Measurements from ENCODE around the gene CDH4. TPM values are rescaled to one million over a fixed set of nuclear protein-coding genes. Genes with fewer than 3 reads are reported as not detected.

Gene CDH4
- total RNA-seq, 1 experiment from 2014 or later: not detected

DNA sequence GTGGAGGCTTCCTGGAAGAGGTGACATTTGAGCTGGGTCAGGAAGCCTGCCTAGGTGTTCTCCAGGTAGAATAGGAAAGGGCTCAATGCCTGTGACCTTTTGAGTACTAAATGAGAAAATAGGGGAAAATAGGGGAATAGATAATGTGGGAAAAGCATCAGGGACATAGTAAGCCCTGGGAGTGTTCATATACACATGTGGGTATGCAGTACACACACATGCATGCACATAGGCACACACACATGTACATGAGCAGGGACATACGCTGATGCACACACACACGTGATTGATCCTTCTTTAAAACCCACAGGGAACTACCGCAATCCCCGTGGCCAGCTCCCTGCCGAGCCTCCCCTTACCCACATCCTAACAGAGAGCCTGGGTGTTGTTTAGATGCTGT is 351.7 kb downstream of the CDH4 start:
- Histone ChIP-seq H3K9me3 (ENCODE audit: insufficient read depth, low read depth) (0 out of 2 replicates have a peak, but pooled peaks cover 3% of the 10 kb centered on the region), H3K4me2 (no peak overlapping the region), H3K36me3 (ENCODE audit: low read depth) (no peaks in the 10 kb centered on the region), H3K27me3 (ENCODE audit: insufficient read depth, low read depth) (peaks cover 98% of the 10 kb centered on the region), H3K9me2 (ENCODE audit: insufficient read depth) (no peaks in the 10 kb centered on the region), H4K20me1 (ENCODE audit: insufficient read depth) (no peaks in the 10 kb centered on the region), H3K4me3 (no peak overlapping the region), H2AFZ (no peak overlapping the region), H3F3A (ENCODE audit: insufficient read depth, low read depth) (no peaks in the 10 kb centered on the region), H3K27ac (no peak overlapping the region), H3K79me2 (ENCODE audit: low read depth) (no peaks in the 10 kb centered on the region), H3K4me1 (replicated peaks; ENCODE audit: insufficient read depth) (no peaks in the 10 kb centered on the region)
- DNase-seq: no peak
- no TSS peak for BruUV-seq (replicated peaks)
- intact Hi-C loops (cut with micrococcal nuclease; ENCODE audit: unreplicated experiment): no loop called here
- no peak for TF ChIP-seq EZH2 (IDR thresholded peaks at IDR 0.05; ENCODE audit: low read depth)
- TF ChIP-seq CTCF (conservative IDR thresholded peaks at IDR 0.05): no peak
- CTCF ChIA-PET: no interaction called here
- POLR2A ChIA-PET (ENCODE audit: unreplicated experiment): no interaction called here

DNA sequence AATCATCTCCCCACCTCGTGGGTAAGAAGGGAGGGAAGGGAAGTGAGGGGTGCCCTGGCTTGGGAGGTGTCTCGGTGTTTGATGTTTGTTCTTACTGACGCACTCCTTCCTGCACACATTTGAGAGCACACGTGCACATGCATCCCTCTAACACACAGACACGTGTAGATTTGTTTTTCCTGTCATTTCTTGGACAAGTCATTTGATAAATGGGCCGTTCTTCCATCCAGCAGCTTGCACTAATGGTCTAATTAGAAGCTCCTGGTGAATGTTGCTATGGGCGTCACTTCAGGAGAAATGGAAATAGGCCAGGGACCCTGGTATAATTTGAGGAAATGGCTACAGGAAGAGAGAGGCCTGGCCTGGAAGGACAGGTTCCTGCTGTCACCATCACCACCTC is 352.5 kb downstream of the CDH4 start:
- Histone ChIP-seq H3K79me2 (ENCODE audit: low read depth) (no peaks in the 10 kb centered on the region), H2AFZ (no peak overlapping the region), H3K36me3 (ENCODE audit: low read depth) (no peaks in the 10 kb centered on the region), H3K4me3 (no peak overlapping the region), H4K20me1 (ENCODE audit: insufficient read depth) (no peaks in the 10 kb centered on the region), H3K9me2 (ENCODE audit: insufficient read depth) (no peaks in the 10 kb centered on the region), H3K27me3 (ENCODE audit: insufficient read depth, low read depth) (peaks cover 96% of the 10 kb centered on the region), H3K27ac (no peak overlapping the region), H3K9me3 (ENCODE audit: insufficient read depth, low read depth) (0 out of 2 replicates have a peak, but pooled peaks cover 3% of the 10 kb centered on the region), H3K4me2 (no peak overlapping the region), H3K4me1 (replicated peaks; ENCODE audit: insufficient read depth) (no peaks in the 10 kb centered on the region), H3F3A (ENCODE audit: insufficient read depth, low read depth) (no peaks in the 10 kb centered on the region)
- DNase-seq: no peak
- no TSS peak for BruUV-seq (replicated peaks)
- CTCF ChIA-PET: no interaction called here
- TF ChIP-seq CTCF (conservative IDR thresholded peaks at IDR 0.05): no peak
- no peak for TF ChIP-seq EZH2 (IDR thresholded peaks at IDR 0.05; ENCODE audit: low read depth)
- intact Hi-C loops (cut with micrococcal nuclease; ENCODE audit: unreplicated experiment): no loop called here
- POLR2A ChIA-PET (ENCODE audit: unreplicated experiment): no interaction called here

DNA sequence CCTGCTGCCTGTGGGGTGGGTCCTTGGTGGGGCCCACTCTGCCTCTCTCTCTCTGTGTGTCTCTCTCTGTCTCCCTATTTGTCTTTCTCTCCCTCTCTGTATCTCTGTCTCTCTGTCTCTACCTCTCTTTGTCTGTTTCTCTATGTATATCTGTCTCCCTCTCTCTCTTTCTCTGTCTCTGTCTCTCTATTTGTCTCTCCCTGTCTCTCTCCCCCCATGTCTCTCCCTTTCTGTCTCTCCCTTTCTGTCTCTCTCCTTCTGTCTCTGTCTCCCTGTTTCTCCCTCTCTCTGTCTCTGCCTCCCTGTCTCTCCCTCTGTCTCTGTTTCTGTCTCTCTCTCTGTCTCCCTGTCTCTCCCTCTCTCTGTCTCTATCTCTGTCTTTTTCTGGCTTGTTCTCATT is 353.2 kb downstream of the CDH4 start:
- Histone ChIP-seq H3K4me1 (replicated peaks; ENCODE audit: insufficient read depth) (no peaks in the 10 kb centered on the region), H3K4me2 (no peak overlapping the region), H3K36me3 (ENCODE audit: low read depth) (no peaks in the 10 kb centered on the region), H3K27me3 (ENCODE audit: insufficient read depth, low read depth) (peaks cover 94% of the 10 kb centered on the region), H3K27ac (no peak overlapping the region), H3F3A (ENCODE audit: insufficient read depth, low read depth) (no peaks in the 10 kb centered on the region), H2AFZ (no peak overlapping the region), H3K9me3 (ENCODE audit: insufficient read depth, low read depth) (0 out of 2 replicates have a peak, but pooled peaks cover 3% of the 10 kb centered on the region), H3K9me2 (ENCODE audit: insufficient read depth) (no peaks in the 10 kb centered on the region), H3K79me2 (ENCODE audit: low read depth) (no peaks in the 10 kb centered on the region), H4K20me1 (ENCODE audit: insufficient read depth) (no peaks in the 10 kb centered on the region), H3K4me3 (no peak overlapping the region)
- intact Hi-C loops (cut with micrococcal nuclease; ENCODE audit: unreplicated experiment): no loop called here
- DNase-seq: no peak
- ChIA-PET POLR2A (ENCODE audit: unreplicated experiment) (no interaction called here), CTCF (no interaction called here)
- BruUV-seq (replicated peaks): no TSS peak
- TF ChIP-seq EZH2 (IDR thresholded peaks at IDR 0.05; ENCODE audit: low read depth) (no peak), CTCF (conservative IDR thresholded peaks at IDR 0.05) (no peak)
